Nephron progenitor cell (in vitro differentiated cells): ENCODE data around the gene PLA2G4C.

Experiments
- DNase-seq: peaks from one replicate; pipeline ENCODE4 v3.0.0; 2021
- H3K27ac Mint-ChIP-seq: 2 replicates; pipeline ENCODE4 v1.8.0; 2021; ENCODE audit warnings: mild to moderate bottlenecking, moderate library complexity, mixed read lengths
- H3K27me3 Mint-ChIP-seq: 2 replicates; pipeline ENCODE4 v1.8.0; 2021; ENCODE audit warnings: mild to moderate bottlenecking, low read depth, mixed read lengths; ENCODE audit not compliant: poor library complexity
- H3K36me3 Mint-ChIP-seq: 2 replicates; pipeline ENCODE4 v1.8.0; 2021; ENCODE audit warnings: low read depth, mixed read lengths
- H3K4me1 Mint-ChIP-seq: 2 replicates; pipeline ENCODE4 v1.8.0; 2021; ENCODE audit warnings: mixed read lengths
- H3K4me3 Mint-ChIP-seq: 2 replicates; pipeline ENCODE4 v1.8.0; 2021; ENCODE audit warnings: mild to moderate bottlenecking, moderate library complexity, mixed read lengths
- H3K9me3 Mint-ChIP-seq: 2 replicates; pipeline ENCODE4 v1.8.0; 2021; ENCODE audit warnings: mild to moderate bottlenecking, moderate library complexity, mixed read lengths
- CTCF ChIP-seq: fragments of 200-600 bp; sonication (generic); IDR thresholded peaks from 2 replicates; pipeline ENCODE4 v1.5.0; 2021; ENCODE audit warnings: antibody characterized with exemption

Gene PLA2G4C

DNA sequence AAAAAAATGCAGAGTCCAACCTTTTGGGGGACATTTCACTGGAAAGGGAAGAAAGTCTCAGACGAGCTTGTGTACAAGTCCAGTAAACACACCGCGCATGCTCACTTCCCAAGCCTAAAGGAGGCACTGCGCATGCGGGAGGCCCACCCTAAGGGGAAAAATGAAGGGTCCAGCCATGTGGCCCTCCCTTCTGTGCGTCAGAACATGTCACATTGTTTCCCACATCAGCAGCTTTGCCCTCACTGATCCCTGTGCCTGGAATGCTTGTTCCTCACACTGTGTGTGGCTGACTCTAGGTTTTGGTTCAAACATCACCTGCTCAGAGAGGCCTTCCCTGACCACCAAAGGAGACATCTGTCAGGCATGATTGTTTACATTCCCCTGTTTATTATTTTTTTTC, 111.8 kb downstream of the PLA2G4C start:
- Mint-ChIP-seq H3K4me3 (no peak overlapping the region), H3K4me1 (peaks cover 15% of the 10 kb centered on the region), H3K9me3 (peaks cover 29% of the 10 kb centered on the region), H3K27me3 (peaks cover 31% of the 10 kb centered on the region), H3K27ac (no peak overlapping the region), H3K36me3 (no peaks in the 10 kb centered on the region)
- TF ChIP-seq CTCF: no peak
- DNase-seq: no peak
